ENCODE measurements around the gene CHRNA5.
"Not testable (repeated sequence)": the region's sequence is repeated elsewhere in the genome, so short reads cannot be mapped to it uniquely, and the experiment has no call there.

Gene CHRNA5

GRCh38 chr15:78565951-78566774 lies 843 bp downstream of the CHRNA5 start:
- DNase-seq: no peak

GRCh38 chr15:78567531-78567930 lies 2.2 kb downstream of the CHRNA5 start:
- DNase-seq: no peak

GRCh38 chr15:78570710-78571109 lies 5.4 kb downstream of the CHRNA5 start:
- DNase-seq: peak; percentile 8

GRCh38 chr15:78571382-78571781 lies 6.1 kb downstream of the CHRNA5 start:
- no peak for DNase-seq

- no peak for DNase-seq
Measured at GRCh38 chr15:78573416-78573815, 8.1 kb downstream of the CHRNA5 start.

GRCh38 chr15:78574944-78575343 lies 9.6 kb downstream of the CHRNA5 start:
- no peak for DNase-seq

- DNase-seq: no peak
Measured at GRCh38 chr15:78597583-78597982, 32.3 kb downstream of the CHRNA5 start.

- no peak for DNase-seq
Measured at GRCh38 chr15:78598348-78598747, 33.0 kb downstream of the CHRNA5 start.

GRCh38 chr15:78599189-78599588 lies 33.9 kb downstream of the CHRNA5 start:
- peak; percentile 6 for DNase-seq

- DNase-seq: no peak
Measured at GRCh38 chr15:78603467-78603866, 38.1 kb downstream of the CHRNA5 start.

GRCh38 chr15:78604420-78604819 lies 39.1 kb downstream of the CHRNA5 start:
- DNase-seq: no peak

GRCh38 chr15:78605201-78605600 lies 39.9 kb downstream of the CHRNA5 start:
- no peak for DNase-seq

GRCh38 chr15:78605680-78606079 lies 40.4 kb downstream of the CHRNA5 start:
- no peak for DNase-seq

- DNase-seq: not testable (repeated sequence)
Measured at GRCh38 chr15:78609551-78609950, 44.2 kb downstream of the CHRNA5 start.

- DNase-seq: no peak
Measured at GRCh38 chr15:78614021-78614420, 48.7 kb downstream of the CHRNA5 start.

- DNase-seq: no peak
Measured at GRCh38 chr15:78615151-78615589, 49.9 kb downstream of the CHRNA5 start.

GRCh38 chr15:78616506-78616905 lies 51.2 kb downstream of the CHRNA5 start:
- DNase-seq: no peak

- no peak for DNase-seq
Measured at GRCh38 chr15:78617076-78617475, 51.8 kb downstream of the CHRNA5 start.

- no peak for DNase-seq
Measured at GRCh38 chr15:78617516-78617915, 52.2 kb downstream of the CHRNA5 start.

- DNase-seq: no peak
Measured at GRCh38 chr15:78618064-78618463, 52.7 kb downstream of the CHRNA5 start.

GRCh38 chr15:78618490-78618934 lies 53.2 kb downstream of the CHRNA5 start:
- peak; percentile 87 for DNase-seq

- DNase-seq: no peak
Measured at GRCh38 chr15:78619022-78619950, 54.0 kb downstream of the CHRNA5 start.

- DNase-seq: no peak
Measured at GRCh38 chr15:78620021-78620526, 54.8 kb downstream of the CHRNA5 start.

All from OCI-M1 (cell line).